Mucosa of descending colon (tissue), 3 donors: ENCODE results near the gene UNC5C. TPM values are rescaled to one million over a fixed set of nuclear protein-coding genes. Genes with fewer than 3 reads are reported as not detected.

Experiments used
- ATAC-seq: fragments of 200-7000 bp; cut with Tn5 transposase; one replicate; pipeline ENCODE4 v1.9.1; 2020; ENCODE audit warnings: mild to moderate bottlenecking, moderate library complexity
- DNase-seq, 3 donors: peaks; one replicate each; pipeline ENCODE4 v3.0.0-alpha.2; 2020
- H3K36me3 ChIP-seq: fragments of 200-600 bp; one replicate; pipeline ENCODE4 v1.8.0; 2021; ENCODE audit warnings: low read depth, mild to moderate bottlenecking
- H3K4me1 ChIP-seq: fragments of 200-600 bp; one replicate; pipeline ENCODE4 v1.8.0; 2021; ENCODE audit warnings: low read depth, mild to moderate bottlenecking
- H3K4me3 ChIP-seq: fragments of 200-600 bp; one replicate; pipeline ENCODE4 v1.8.0; 2021; ENCODE audit warnings: mild to moderate bottlenecking
- H3K9me3 ChIP-seq: fragments of 200-600 bp; one replicate; pipeline ENCODE4 v1.8.0; 2021; ENCODE audit warnings: mild to moderate bottlenecking
- CTCF ChIP-seq: fragments of 200-600 bp; IDR thresholded peaks from one replicate; pipeline ENCODE4 v1.8.0; 2022; ENCODE audit warnings: antibody characterized with exemption, mild to moderate bottlenecking
- intact Hi-C, 2 donors: fragments of 100-400 bp; cut with DNase I in 1 of 2; cut with micrococcal nuclease in 1 of 2; formaldehyde crosslinking; loops; one replicate each; pipeline versions ENCODE4 v1.11.0 to v1.11.1; 2022; cut with DNase I, micrococcal nuclease
- total RNA-seq, 3 donors: library from RNA; stranded (reverse); fragmentation: NEBNext Ultra II Directional in 2 of 3; extraction: Animal tissue kit (Norgen Biotek cat#: 25700) in 2 of 3; gene quantifications; one replicate each; pipeline versions ENCODE4 v1.2.1 to v1.2.4, GENCODE V29; 2021 to 2023
- donor health status: DM: no; HTN: no; CAD: no; lungs with moderate emphysema.
- donor health status: DM: no; HTN: no; CAD: no.
- donor health status: DM: no; HTN: yes; CAD: no.

Gene UNC5C
- total RNA-seq, 3 donors from 2014 or later, result 3.1 to 7.2 (median 4.6) TPM

DNA sequence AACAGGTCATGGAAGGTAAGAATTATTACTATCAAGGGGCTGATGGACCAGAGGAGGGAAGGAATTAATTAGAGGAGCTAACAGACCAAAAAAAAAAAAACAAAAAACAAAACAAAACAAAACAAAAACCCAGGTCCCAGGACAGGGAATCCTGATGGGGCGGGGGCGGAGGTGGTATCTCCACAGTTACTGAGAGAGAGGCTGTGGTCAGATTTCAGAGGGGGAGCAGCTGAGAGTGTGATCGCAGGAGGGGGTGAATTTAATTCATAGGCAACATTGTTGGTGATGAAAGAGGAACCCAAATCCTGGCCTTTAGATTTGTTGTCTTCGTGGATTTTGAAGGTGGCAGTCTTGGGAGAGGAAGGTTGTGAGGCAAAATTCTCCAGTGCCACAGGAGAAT is 389.4 kb downstream of the UNC5C start:
- no peaks in the 10 kb centered on the region for H3K4me1 ChIP-seq
- no peak for ATAC-seq
- no peak overlapping the region for H3K4me3 ChIP-seq
- no peak for DNase-seq
- H3K36me3 ChIP-seq, result no peaks in the 10 kb centered on the region
- intact Hi-C loops, result no loop called here
- no peak for TF ChIP-seq CTCF
- H3K9me3 ChIP-seq, result no peaks in the 10 kb centered on the region

DNA sequence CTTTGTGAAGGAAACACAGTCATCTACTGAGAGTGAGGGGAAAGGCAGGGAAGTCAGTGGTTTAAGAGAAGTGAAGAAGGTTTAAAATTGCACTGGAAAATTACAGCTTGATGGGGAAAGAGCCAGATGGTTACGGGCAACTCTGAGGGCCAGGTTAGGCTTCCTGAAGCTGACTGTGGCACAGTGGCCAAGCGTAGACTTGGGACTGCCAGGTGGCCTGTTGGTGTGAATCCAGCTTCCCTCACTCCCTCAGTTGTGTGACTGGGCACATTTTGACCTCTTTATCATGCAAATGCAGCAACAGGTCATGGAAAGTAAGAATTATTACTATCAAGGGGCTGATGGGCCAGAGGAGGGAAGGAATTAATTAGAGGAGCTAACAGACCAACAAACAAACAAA is 390.1 kb downstream of the UNC5C start:
- TF ChIP-seq CTCF, result no peak
- DNase-seq, result no peak
- Histone ChIP-seq H3K4me1 (no peaks in the 10 kb centered on the region), H3K9me3 (no peaks in the 10 kb centered on the region), H3K4me3 (no peak overlapping the region), H3K36me3 (no peaks in the 10 kb centered on the region)
- intact Hi-C loops, result no loop called here
- ATAC-seq, result no peak

DNA sequence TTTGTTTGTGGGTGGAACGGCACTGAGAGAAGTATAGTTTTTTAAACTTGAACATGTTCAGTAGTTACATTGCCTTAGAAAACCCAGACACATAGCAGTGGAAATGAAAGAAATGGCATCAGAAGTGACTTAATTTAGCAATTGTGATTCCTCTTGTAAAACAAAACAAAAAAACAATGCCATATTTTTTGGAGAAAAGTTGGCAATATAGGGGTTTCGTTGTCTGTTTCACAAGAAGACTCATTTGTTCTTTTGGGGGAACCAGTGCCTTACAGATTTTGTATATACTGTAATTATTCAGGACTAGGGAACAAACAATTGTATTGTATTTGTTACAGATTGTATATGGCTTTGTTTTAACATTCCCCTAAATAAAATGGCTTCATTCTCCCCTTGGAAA is 390.7 kb downstream of the UNC5C start:
- Histone ChIP-seq H3K4me3 (no peak overlapping the region), H3K4me1 (no peaks in the 10 kb centered on the region), H3K36me3 (no peaks in the 10 kb centered on the region), H3K9me3 (no peaks in the 10 kb centered on the region)
- no peak for TF ChIP-seq CTCF
- intact Hi-C loops, result no loop called here
- no peak for DNase-seq
- no peak for ATAC-seq

DNA sequence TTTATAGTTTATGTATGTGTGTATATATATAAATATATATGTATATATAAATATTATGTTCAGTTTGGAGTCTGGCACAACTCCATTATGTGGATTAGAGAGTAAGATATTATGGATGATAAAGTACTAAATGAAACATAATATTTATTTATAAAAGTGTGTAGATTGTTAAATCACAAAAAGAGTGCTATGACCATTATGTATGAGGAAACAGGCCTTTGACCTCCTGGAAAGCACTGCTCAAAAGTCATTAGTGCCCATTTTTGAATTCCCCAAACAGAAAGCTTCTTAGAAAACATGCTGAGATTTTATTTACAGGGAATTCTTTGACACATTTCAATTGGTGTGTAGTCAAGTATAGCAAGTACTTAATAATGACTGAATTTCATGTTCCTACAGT is 391.2 kb downstream of the UNC5C start:
- Histone ChIP-seq H3K4me1 (no peaks in the 10 kb centered on the region), H3K36me3 (no peaks in the 10 kb centered on the region), H3K4me3 (no peak overlapping the region), H3K9me3 (no peaks in the 10 kb centered on the region)
- intact Hi-C loops, result no loop called here
- TF ChIP-seq CTCF, result no peak
- DNase-seq, result no peak
- no peak for ATAC-seq

DNA sequence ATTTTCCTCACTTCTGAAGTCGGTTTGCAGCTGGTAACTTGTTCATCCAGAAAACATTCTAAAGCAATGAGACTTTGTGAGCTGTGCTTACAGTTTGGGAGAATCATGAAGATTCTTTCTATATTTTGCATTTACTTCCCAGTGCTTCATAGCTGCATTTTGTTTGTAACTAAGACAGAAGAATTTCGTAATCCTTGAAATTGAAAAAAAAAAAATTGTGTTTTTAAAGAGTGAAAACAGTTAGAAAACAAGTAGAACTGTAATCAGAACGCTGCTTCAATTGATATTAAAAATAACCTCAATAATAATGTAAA is 392.4 kb downstream of the UNC5C start:
- intact Hi-C loops, result no loop called here
- ATAC-seq, result no peak
- TF ChIP-seq CTCF, result no peak
- Histone ChIP-seq H3K9me3 (no peaks in the 10 kb centered on the region), H3K4me3 (no peak overlapping the region), H3K36me3 (no peaks in the 10 kb centered on the region), H3K4me1 (no peaks in the 10 kb centered on the region)
- no peak for DNase-seq

GRCh38 chr4:95155759-95156451 is 392.9 kb downstream of the UNC5C start:
- Histone ChIP-seq H3K4me1 (no peaks in the 10 kb centered on the region), H3K4me3 (no peak overlapping the region), H3K9me3 (no peaks in the 10 kb centered on the region), H3K36me3 (no peaks in the 10 kb centered on the region)
- ATAC-seq (no peak), DNase-seq (no peak)
- TF ChIP-seq CTCF, result no peak
- intact Hi-C loops, result no loop called here
